HepG2 (cell line): Measurements from ENCODE around the gene ACBD3. TPM values are rescaled to one million over a fixed set of nuclear protein-coding genes. Genes with fewer than 3 reads are reported as not detected.

ENCODE experiments used
- ASH2L ChIP-seq: fragments of 300-600, 200-600 bp; sonication (generic); IDR thresholded peaks from 2 replicates; pipeline ENCODE4 v1.7.0; 2017; ENCODE audit warnings: low read depth, mild to moderate bottlenecking, moderate library complexity, mixed read lengths, low read length; ENCODE audit not compliant: insufficient read length
- DNMT3B ChIP-seq: conservative IDR thresholded peaks from 2 replicates; pipeline ENCODE4 v1.6.1; 2016; ENCODE audit warnings: missing biosample characterization, control low read depth
- GATAD1 ChIP-seq: IDR thresholded peaks from 2 replicates; pipeline ENCODE4 v1.6.1; 2016; ENCODE audit warnings: missing genetic modification reagents, missing compliant biosample characterization
- HDAC1 ChIP-seq: sonication (generic); formaldehyde crosslinking; IDR thresholded peaks from 2 replicates; pipeline ENCODE4 v1.5.1; 2020; ENCODE audit warnings: mild to moderate bottlenecking, missing genetic modification reagents
- HOXA3 ChIP-seq: sonication (generic); formaldehyde crosslinking; IDR thresholded peaks from 2 replicates; pipeline ENCODE4 v1.5.0; 2020; ENCODE audit warnings: missing genetic modification reagents
- RAD51 ChIP-seq: fragments of 450-650 bp; IDR thresholded peaks from 2 replicates; pipeline ENCODE4 v1.6.1; 2016; ENCODE audit warnings: borderline replicate concordance
- RBM39 ChIP-seq: fragments of 200-400 bp; formaldehyde crosslinking; IDR thresholded peaks from one replicate; pipeline ENCODE4 v1.6.1; 2018; ENCODE audit warnings: antibody characterized with exemption, mild to moderate bottlenecking, low read depth, low read length; ENCODE audit not compliant: poor library complexity, severe bottlenecking
- SIN3A ChIP-seq: IDR thresholded peaks from 2 replicates; pipeline ENCODE4 v1.6.1; 2011; ENCODE audit warnings: low read depth, mild to moderate bottlenecking, control low read depth, low read length, borderline replicate concordance
- SMARCC2 ChIP-seq: fragments of 450-650 bp; IDR thresholded peaks from 2 replicates; pipeline ENCODE4 v1.6.1; 2017; ENCODE audit warnings: antibody characterized with exemption, mild to moderate bottlenecking
- SP140L ChIP-seq: sonication (generic); formaldehyde crosslinking; IDR thresholded peaks from 2 replicates; pipeline ENCODE4 v1.4.0; 2020; ENCODE audit warnings: missing genetic modification reagents, borderline replicate concordance
- SRY ChIP-seq: sonication (generic); formaldehyde crosslinking; IDR thresholded peaks from 2 replicates; pipeline ENCODE4 v1.8.0; 2022; ENCODE audit warnings: mild to moderate bottlenecking, missing genetic modification reagents
- SUZ12 ChIP-seq: fragments of 150-350 bp; IDR thresholded peaks from 2 replicates; pipeline ENCODE4 v1.6.1; 2014; ENCODE audit warnings: low read depth, low read length
- TBP ChIP-seq: sonication (generic); formaldehyde crosslinking; IDR thresholded peaks from 2 replicates; pipeline ENCODE4 v1.5.0; 2020; ENCODE audit warnings: missing genetic modification reagents
- THAP11 ChIP-seq: IDR thresholded peaks from 2 replicates; pipeline ENCODE4 v1.6.1; 2016; ENCODE audit warnings: missing biosample characterization, missing genetic modification reagents
- ZFP37 ChIP-seq: sonication (generic); formaldehyde crosslinking; IDR thresholded peaks from 2 replicates; pipeline ENCODE4 v1.4.0; 2020; ENCODE audit warnings: missing genetic modification reagents, borderline replicate concordance
- ZNF124 ChIP-seq: sonication (generic); formaldehyde crosslinking; IDR thresholded peaks from 2 replicates; pipeline ENCODE4 v1.4.0; 2020; ENCODE audit warnings: missing genetic modification reagents
- ZNF383 ChIP-seq: sonication (generic); formaldehyde crosslinking; IDR thresholded peaks from 2 replicates; pipeline ENCODE4 v1.4.0; 2020; ENCODE audit warnings: missing genetic modification reagents, mild to moderate bottlenecking, borderline replicate concordance
- ZNF552 ChIP-seq: sonication (generic); formaldehyde crosslinking; IDR thresholded peaks from 2 replicates; pipeline ENCODE4 v1.9.0; 2022; ENCODE audit warnings: missing genetic modification reagents, mild to moderate bottlenecking, borderline replicate concordance
- ZNF616 ChIP-seq: sonication (generic); formaldehyde crosslinking; IDR thresholded peaks from 2 replicates; pipeline ENCODE4 v1.5.0; 2020; ENCODE audit warnings: low read depth, mild to moderate bottlenecking, missing genetic modification reagents
- ZNF841 ChIP-seq: sonication (generic); formaldehyde crosslinking; IDR thresholded peaks from 2 replicates; pipeline ENCODE4 v1.8.1; 2023; ENCODE audit warnings: missing genetic modification reagents, borderline replicate concordance
- polyA plus RNA-seq, 8 experiments: library from polyadenylated mRNA; depleted of rRNA in 3 of 8; stranded (reverse) in 7 of 8; unstranded in 1 of 8; fragments of >200 nt; fragmentation: Illumina TruSeq in 4 of 8; extraction: Trizol in 4 of 8; gene quantifications; 2 replicates each; pipeline versions ENCODE4 v1.2.1 to v1.2.3, GENCODE V29; 2011 to 2016; ENCODE audit warnings: low read depth in 4 of 8, missing spikeins in 1 of 8, mixed read lengths in 1 of 8; ENCODE audit not compliant: insufficient read depth in 1 of 8
- total RNA-seq, 5 experiments: library from RNA; depleted of rRNA; stranded (reverse); fragments of >200 nt; fragmentation: Illumina TruSeq; extraction: Trizol; gene quantifications; 2 replicates each; pipeline ENCODE4 v1.2.3, GENCODE V29; 2016; ENCODE audit warnings: low read depth in 1 of 5
- TF ChIP-seq, protein P1 (sequence below): sonication (generic); formaldehyde crosslinking; IDR thresholded peaks from 2 replicates; pipeline ENCODE4 v1.5.0; 2020; ENCODE audit warnings: missing genetic modification reagents, mild to moderate bottlenecking, borderline replicate concordance
- TF ChIP-seq, protein P2 (sequence below): sonication (generic); formaldehyde crosslinking; IDR thresholded peaks from 2 replicates; pipeline ENCODE4 v1.5.1; 2020; ENCODE audit warnings: missing genetic modification reagents, mild to moderate bottlenecking, borderline replicate concordance
- TF ChIP-seq, protein P3 (sequence below): sonication (generic); formaldehyde crosslinking; IDR thresholded peaks from 2 replicates; pipeline ENCODE4 v1.8.1; 2023; ENCODE audit warnings: mild to moderate bottlenecking, missing genetic modification reagents
- TF ChIP-seq, protein P4 (sequence below): sonication (generic); formaldehyde crosslinking; IDR thresholded peaks from 2 replicates; pipeline ENCODE4 v1.4.0; 2020; ENCODE audit warnings: missing genetic modification reagents
- TF ChIP-seq, protein P5 (sequence below): fragments of 450-650 bp; IDR thresholded peaks from 2 replicates; pipeline ENCODE4 v1.6.1; 2016

Gene ACBD3
- total and polyA plus RNA-seq, 2 of the 13 experiments (the other 11 are each of a cell fraction or from before 2014, with no cell fraction given): 24.3 to 39.3 TPM

DNA sequence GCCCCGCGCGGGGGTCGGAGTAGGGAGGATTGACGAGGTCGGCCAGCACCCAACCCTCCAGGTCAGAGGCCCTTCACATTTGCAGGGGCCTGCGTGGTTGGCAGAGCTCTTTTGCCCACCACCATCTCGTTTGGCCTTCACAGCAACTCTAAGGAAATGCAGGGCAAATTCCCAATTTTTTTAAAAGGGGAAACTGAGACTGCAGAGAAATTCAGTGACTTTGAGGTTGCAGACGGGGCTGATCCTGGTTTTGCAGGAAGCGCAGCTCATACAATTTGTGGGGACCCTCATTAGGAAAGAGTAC, 430 bp upstream of the ACBD3 start (continued):
- TF ChIP-seq, protein P1, sequence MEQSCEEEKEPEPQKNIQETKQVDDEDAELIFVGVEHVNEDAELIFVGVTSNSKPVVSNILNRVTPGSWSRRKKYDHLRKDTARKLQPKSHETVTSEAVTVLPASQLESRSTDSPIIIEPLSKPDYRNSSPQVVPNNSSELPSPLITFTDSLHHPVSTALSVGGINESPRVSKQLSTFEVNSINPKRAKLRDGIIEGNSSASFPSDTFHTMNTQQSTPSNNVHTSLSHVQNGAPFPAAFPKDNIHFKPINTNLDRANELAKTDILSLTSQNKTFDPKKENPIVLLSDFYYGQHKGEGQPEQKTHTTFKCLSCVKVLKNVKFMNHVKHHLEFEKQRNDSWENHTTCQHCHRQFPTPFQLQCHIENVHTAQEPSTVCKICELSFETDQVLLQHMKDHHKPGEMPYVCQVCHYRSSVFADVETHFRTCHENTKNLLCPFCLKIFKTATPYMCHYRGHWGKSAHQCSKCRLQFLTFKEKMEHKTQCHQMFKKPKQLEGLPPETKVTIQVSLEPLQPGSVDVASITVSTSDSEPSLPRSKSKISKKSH (CRISPR knock-in tag): no peak
- TF ChIP-seq SRY (no peak), SIN3A (no peak), SUZ12 (no peak), HDAC1 (CRISPR knock-in tag) (0 out of 2 replicates have a peak, but pooled peaks have one; percentile 58), SMARCC2 (no peak), DNMT3B (CRISPR knock-in tag) (no peak), ZNF841 (CRISPR knock-in tag) (no peak), ZNF383 (no peak), THAP11 (CRISPR knock-in tag) (no peak), HOXA3 (CRISPR knock-in tag) (no peak), RBM39 (no peak), ASH2L (peak; percentile 12), ZNF124 (CRISPR knock-in tag) (no peak), ZFP37 (CRISPR knock-in tag) (no peak), SP140L (CRISPR knock-in tag) (no peak), RAD51 (no peak), ZNF616 (CRISPR knock-in tag) (no peak), TBP (CRISPR knock-in tag) (no peak), GATAD1 (CRISPR knock-in tag) (no peak), ZNF552 (CRISPR knock-in tag) (no peak)
- TF ChIP-seq, protein P2, sequence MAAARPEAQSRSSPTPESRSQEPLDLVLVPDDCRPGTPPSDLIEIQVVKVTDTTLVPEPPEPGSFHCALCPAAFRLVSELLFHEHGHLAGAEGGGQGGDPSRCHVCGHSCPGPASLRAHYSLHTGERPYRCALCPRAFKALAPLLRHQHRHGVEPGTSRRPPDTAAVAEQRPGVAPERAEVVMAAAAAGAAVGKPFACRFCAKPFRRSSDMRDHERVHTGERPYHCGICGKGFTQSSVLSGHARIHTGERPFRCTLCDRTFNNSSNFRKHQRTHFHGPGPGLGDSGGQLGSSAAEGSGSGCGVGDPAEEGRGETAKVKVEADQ: no peak
- TF ChIP-seq, protein P3, sequence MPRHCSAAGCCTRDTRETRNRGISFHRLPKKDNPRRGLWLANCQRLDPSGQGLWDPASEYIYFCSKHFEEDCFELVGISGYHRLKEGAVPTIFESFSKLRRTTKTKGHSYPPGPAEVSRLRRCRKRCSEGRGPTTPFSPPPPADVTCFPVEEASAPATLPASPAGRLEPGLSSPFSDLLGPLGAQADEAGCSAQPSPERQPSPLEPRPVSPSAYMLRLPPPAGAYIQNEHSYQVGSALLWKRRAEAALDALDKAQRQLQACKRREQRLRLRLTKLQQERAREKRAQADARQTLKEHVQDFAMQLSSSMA (CRISPR knock-in tag): no peak
- TF ChIP-seq, protein P4, sequence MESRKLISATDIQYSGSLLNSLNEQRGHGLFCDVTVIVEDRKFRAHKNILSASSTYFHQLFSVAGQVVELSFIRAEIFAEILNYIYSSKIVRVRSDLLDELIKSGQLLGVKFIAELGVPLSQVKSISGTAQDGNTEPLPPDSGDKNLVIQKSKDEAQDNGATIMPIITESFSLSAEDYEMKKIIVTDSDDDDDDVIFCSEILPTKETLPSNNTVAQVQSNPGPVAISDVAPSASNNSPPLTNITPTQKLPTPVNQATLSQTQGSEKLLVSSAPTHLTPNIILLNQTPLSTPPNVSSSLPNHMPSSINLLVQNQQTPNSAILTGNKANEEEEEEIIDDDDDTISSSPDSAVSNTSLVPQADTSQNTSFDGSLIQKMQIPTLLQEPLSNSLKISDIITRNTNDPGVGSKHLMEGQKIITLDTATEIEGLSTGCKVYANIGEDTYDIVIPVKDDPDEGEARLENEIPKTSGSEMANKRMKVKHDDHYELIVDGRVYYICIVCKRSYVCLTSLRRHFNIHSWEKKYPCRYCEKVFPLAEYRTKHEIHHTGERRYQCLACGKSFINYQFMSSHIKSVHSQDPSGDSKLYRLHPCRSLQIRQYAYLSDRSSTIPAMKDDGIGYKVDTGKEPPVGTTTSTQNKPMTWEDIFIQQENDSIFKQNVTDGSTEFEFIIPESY (CRISPR knock-in tag): no peak
- TF ChIP-seq, protein P5, sequence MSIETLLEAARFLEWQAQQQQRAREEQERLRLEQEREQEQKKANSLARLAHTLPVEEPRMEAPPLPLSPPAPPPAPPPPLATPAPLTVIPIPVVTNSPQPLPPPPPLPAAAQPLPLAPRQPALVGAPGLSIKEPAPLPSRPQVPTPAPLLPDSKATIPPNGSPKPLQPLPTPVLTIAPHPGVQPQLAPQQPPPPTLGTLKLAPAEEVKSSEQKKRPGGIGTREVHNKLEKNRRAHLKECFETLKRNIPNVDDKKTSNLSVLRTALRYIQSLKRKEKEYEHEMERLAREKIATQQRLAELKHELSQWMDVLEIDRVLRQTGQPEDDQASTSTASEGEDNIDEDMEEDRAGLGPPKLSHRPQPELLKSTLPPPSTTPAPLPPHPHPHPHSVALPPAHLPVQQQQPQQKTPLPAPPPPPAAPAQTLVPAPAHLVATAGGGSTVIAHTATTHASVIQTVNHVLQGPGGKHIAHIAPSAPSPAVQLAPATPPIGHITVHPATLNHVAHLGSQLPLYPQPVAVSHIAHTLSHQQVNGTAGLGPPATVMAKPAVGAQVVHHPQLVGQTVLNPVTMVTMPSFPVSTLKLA: no peak
